H1 (cell line): ENCODE results near the gene FXR1. TPM values are rescaled to one million over a fixed set of nuclear protein-coding genes. Genes with fewer than 3 reads are reported as not detected.

Source experiments
- USF2 ChIP-seq: IDR thresholded peaks from 2 replicates; pipeline ENCODE4 v1.6.1; 2011; ENCODE audit warnings: low read length, improper control_type of control experiment
- polyA plus RNA-seq, 7 experiments: library from polyadenylated mRNA; depleted of rRNA in 3 of 7; stranded (reverse) in 5 of 7; unstranded in 2 of 7; fragments of >200 nt in 5 of 7; fragments of 200-250 nt in 2 of 7; gene quantifications; 1 replicate in 5 of 7; 2 replicates in 1 of 7; 4 replicates in 1 of 7; pipeline versions ENCODE4 v1.2.1 to v1.2.3, GENCODE V29; 2011 to 2013; ENCODE audit warnings: missing spikeins in 2 of 7, mixed read lengths in 2 of 7
- total RNA-seq: library from RNA; stranded (reverse); fragmentation: NEBNext Ultra II Directional; extraction: Animal tissue kit (Norgen Biotek cat#: 25700); gene quantifications from 2 replicates; pipeline ENCODE4 v1.2.1, GENCODE V29; 2021

FXR1 gene
- total and polyA plus RNA-seq, 2 of the 8 experiments (the other 6 are each of a cell fraction or from before 2014, with no cell fraction given) = 108 to 283 TPM

- no peak for TF ChIP-seq USF2
Observed at GRCh38 chr3:180934638-180935037, 22.2 kb downstream of the FXR1 start (continued).
